Measurements from ENCODE around the gene CCDC192. TPM values are rescaled to one million over a fixed set of nuclear protein-coding genes. Genes with fewer than 3 reads are reported as not detected.
"Not testable (repeated sequence)": the region's sequence is repeated elsewhere in the genome, so short reads cannot be mapped to it uniquely, and the experiment has no call there.

CCDC192 gene
- total RNA-seq, 1 donor from 2014 or later = not detected

GRCh38 chr5:127846884-127847283 lies 143.7 kb downstream of the CCDC192 start:
- H3K4me1 Mint-ChIP-seq (ENCODE audit: low read depth) = no peaks in the 10 kb centered on the region
- no peak for TF ChIP-seq CTCF (IDR thresholded peaks at IDR 0.05)
- DNase-seq (ENCODE audit: low spot score) = no peak
- no peaks in the 10 kb centered on the region for H3K27me3 Mint-ChIP-seq (ENCODE audit: low read depth)
- H3K27ac Mint-ChIP-seq (ENCODE audit: unreplicated experiment) = no peak overlapping the region
- H3K36me3 Mint-ChIP-seq (ENCODE audit: low read depth) = no peaks in the 10 kb centered on the region
- H3K4me3 Mint-ChIP-seq (ENCODE audit: unreplicated experiment) = no peak overlapping the region
- no peaks in the 10 kb centered on the region for H3K9me3 Mint-ChIP-seq (ENCODE audit: low read depth)

GRCh38 chr5:127847641-127848040 lies 144.4 kb downstream of the CCDC192 start:
- not testable (repeated sequence) for H3K9me3 Mint-ChIP-seq (ENCODE audit: low read depth)

DNA sequence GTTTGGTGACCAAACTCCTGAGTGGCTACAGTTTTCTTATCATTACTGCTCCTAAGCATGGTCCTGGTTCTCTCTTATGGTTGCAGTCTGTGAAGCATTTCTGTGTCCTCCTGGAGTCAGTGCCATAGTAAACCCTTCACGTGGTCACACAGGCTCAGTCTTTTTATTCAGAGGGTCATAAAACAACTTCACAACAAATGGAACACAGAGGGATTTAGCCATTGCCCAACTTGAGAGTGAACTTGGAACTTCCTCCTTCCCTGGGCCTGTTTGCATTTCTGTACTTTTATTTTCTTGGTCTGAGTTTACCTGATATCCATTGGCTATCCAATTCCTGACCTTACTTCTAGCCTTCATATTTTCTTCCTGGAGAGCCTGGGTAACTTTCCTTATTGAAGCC lies 144.9 kb downstream of the CCDC192 start:
- H3K4me1 Mint-ChIP-seq (ENCODE audit: low read depth) = no peaks in the 10 kb centered on the region
- no peak for DNase-seq (ENCODE audit: low spot score)
- TF ChIP-seq CTCF (IDR thresholded peaks at IDR 0.05) = no peak
- no peaks in the 10 kb centered on the region for H3K27me3 Mint-ChIP-seq (ENCODE audit: low read depth)
- no peak overlapping the region for H3K27ac Mint-ChIP-seq (ENCODE audit: unreplicated experiment)
- H3K36me3 Mint-ChIP-seq (ENCODE audit: low read depth) = no peaks in the 10 kb centered on the region
- H3K4me3 Mint-ChIP-seq (ENCODE audit: unreplicated experiment) = no peak overlapping the region
- no peaks in the 10 kb centered on the region for H3K9me3 Mint-ChIP-seq (ENCODE audit: low read depth)

More at GRCh38 chr5:127847641-127848040, 144.4 kb downstream of the CCDC192 start:
- not testable (repeated sequence) for H3K4me3 Mint-ChIP-seq (ENCODE audit: unreplicated experiment); H3K4me1 Mint-ChIP-seq (ENCODE audit: low read depth); H3K27ac Mint-ChIP-seq (ENCODE audit: unreplicated experiment); H3K27me3 Mint-ChIP-seq (ENCODE audit: low read depth); H3K36me3 Mint-ChIP-seq (ENCODE audit: low read depth); DNase-seq (ENCODE audit: low spot score)

- Mint-ChIP-seq H3K36me3 (ENCODE audit: low read depth) (no peaks in the 10 kb centered on the region), H3K27me3 (ENCODE audit: low read depth) (no peaks in the 10 kb centered on the region), H3K4me1 (ENCODE audit: low read depth) (no peaks in the 10 kb centered on the region), H3K9me3 (ENCODE audit: low read depth) (no peaks in the 10 kb centered on the region), H3K27ac (ENCODE audit: unreplicated experiment) (no peak overlapping the region), H3K4me3 (ENCODE audit: unreplicated experiment) (no peak overlapping the region)
- no peak for DNase-seq (ENCODE audit: low spot score)
- TF ChIP-seq CTCF (IDR thresholded peaks at IDR 0.05) = no peak
Measured at GRCh38 chr5:127849408-127849807, 146.2 kb downstream of the CCDC192 start.

DNA sequence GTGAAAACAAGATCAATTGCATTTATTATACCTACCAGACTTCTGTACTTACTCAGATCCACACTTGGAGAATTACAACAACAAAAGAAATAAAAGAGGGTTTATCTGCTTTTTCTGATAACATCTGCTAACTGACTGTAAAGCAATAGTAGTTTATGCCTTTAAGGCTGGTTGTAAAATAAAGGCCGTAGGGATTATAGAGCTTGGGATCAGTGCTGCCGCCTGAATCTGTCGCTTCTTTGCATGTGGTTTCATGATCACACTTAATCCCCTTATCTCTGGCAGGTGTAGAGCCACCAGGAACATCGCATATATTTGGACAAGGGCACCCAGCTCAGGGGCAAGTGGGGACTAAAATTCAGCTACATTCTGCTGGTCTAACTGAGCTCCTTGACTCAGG lies 146.7 kb downstream of the CCDC192 start:
- TF ChIP-seq CTCF (IDR thresholded peaks at IDR 0.05) = no peak
- Mint-ChIP-seq H3K9me3 (ENCODE audit: low read depth) (no peaks in the 10 kb centered on the region), H3K36me3 (ENCODE audit: low read depth) (no peaks in the 10 kb centered on the region), H3K4me3 (ENCODE audit: unreplicated experiment) (no peak overlapping the region), H3K4me1 (ENCODE audit: low read depth) (no peaks in the 10 kb centered on the region), H3K27me3 (ENCODE audit: low read depth) (no peaks in the 10 kb centered on the region), H3K27ac (ENCODE audit: unreplicated experiment) (no peak overlapping the region)
- DNase-seq (ENCODE audit: low spot score) = no peak

DNA sequence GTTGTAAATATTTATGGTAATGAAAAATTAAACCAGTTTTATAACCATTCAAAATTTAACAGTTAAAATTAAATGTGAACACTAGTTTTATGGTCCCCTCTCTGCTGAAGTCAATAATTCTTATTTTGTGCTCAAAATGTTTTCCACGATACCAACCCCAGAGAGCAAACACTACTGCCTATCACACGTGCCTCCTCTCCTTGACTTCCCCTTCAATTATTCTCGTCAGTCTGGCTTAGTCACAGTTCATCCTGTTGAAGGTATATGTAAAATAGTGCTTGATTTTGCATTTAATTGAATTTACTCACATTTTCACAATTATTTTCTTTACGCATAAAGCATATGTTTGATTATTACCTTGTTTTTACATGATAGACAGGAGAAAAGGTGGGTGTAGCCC lies 148.8 kb downstream of the CCDC192 start:
- Mint-ChIP-seq H3K4me3 (ENCODE audit: unreplicated experiment) (no peak overlapping the region), H3K4me1 (ENCODE audit: low read depth) (no peaks in the 10 kb centered on the region), H3K36me3 (ENCODE audit: low read depth) (peaks cover 2% of the 10 kb centered on the region), H3K9me3 (ENCODE audit: low read depth) (peaks cover 16% of the 10 kb centered on the region), H3K27me3 (ENCODE audit: low read depth) (no peaks in the 10 kb centered on the region), H3K27ac (ENCODE audit: unreplicated experiment) (no peak overlapping the region)
- DNase-seq (ENCODE audit: low spot score) = no peak
- no peak for TF ChIP-seq CTCF (IDR thresholded peaks at IDR 0.05)

Data from chondrocyte (in vitro differentiated cells).